Midbrain (tissue), 1 donor: ENCODE measurements around the gene PRR20A.
"Not testable (repeated sequence)": the region's sequence is repeated elsewhere in the genome, so short reads cannot be mapped to it uniquely, and the experiment has no call there.

Experiments
- DNase-seq: peaks from one replicate; lab custom pipeline; 2025; lab: John Stamatoyannopoulos, UW

The PRR20A gene

DNA sequence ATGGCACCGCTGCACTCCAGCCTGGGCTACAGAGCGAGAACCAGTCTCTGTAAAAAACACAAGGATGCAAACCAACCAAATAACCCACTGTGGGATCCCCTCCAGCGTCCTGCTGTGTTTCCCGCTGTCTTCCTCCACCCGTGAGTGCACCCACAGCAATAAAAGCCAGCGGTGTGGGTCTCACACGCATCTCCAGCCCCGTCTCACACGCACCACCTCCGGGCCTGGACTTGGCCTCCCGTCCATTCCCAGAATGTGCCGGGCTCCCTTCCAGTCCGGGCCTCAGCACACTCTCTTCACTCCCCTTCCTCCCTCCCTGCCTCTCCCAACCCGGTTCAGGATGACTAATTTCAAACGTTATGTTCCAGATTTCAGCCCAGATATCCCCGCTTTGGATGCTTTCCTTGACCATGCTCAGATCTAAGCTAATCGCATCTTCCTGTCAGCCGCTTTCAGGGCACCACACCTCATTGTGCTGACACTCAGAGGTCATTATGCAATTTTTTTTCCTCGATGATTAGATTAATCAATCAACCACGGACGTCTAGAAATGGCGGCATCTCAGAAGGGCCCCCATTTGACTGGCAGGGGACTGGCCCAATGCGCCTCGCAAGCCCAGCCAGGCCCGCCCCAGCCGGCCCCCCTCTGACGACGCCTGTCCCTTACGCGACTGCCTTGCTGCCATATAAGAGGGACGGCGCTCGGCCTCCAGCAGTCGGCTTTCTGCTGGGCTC, at the start of gene PRR20A:
Gene PRR20A (plus strand): TSS at position 684 of the 734 bp plus-strand sequence. CDS start 387 bp downstream, outside the sequence.
- not testable (repeated sequence) for DNase-seq

- DNase-seq, result no peak
Measured at GRCh38 chr13:57114945-57115344, 25.8 kb upstream of the PRR20A start.

- DNase-seq, result no peak
Measured at GRCh38 chr13:57123681-57124080, 17.0 kb upstream of the PRR20A start.

DNA sequence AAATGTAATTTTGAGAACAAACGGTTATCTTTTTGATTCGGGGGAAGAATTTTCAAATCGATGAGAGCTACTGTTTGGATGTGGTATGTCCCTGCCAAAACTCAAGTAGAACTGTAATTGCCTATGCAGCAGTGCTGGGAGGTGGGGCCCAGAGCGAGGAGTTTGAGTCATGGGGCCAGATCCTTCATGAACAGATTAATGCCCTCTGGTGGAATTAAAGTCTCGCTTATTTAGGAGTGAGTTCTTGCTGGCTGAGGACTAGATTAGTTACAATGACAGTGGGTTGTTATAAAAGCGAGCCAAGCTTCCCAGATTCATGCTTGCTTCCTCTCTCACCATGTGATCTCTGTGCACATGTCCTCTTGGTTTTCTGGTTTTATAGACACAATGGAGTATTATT, 11.8 kb upstream of the PRR20A start:
- no peak for DNase-seq

DNA sequence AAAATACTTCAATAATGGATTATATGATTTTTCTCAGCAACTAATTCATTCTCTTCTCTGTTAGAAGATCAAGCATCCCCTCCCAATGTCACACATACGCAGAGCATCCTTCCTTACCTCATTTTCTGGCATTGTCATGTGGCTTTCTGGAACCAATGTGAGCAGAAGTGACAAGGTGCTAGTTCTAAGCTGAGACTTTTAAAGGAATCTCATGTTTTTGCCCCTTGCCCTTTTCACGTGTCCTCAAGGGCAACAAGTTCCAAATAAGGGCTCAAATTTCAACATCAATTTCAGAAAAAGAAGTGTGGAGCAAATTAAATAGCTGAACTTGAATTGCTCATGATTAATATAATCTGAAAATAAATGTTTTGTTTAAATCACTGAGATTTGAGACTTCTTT, 4.6 kb upstream of the PRR20A start:
- DNase-seq, result no peak

- no peak for DNase-seq
Measured at GRCh38 chr13:57137585-57137984, 3.1 kb upstream of the PRR20A start.

DNA sequence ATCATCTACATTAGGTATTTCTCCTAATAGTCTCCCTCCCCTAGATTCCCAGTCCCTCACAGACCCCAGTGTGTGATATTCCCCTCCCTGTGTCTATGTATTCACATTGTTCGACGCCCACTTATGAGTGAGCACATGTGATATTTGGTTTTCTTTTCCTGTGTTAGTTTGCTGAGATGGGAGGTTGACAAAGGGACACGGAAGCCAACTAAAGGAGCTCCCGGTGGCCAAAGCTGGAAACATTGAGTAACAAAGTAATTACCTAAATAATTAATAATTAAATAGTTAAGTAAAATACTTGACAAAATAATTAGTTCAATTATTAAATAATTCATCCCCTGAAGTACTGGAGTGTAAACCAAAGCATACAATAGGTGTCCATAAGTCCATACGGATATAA, 1.7 kb upstream of the PRR20A start:
- no peak for DNase-seq

- DNase-seq, result not testable (repeated sequence)
Measured at GRCh38 chr13:57139781-57140180, 937 bp upstream of the PRR20A start.

DNA sequence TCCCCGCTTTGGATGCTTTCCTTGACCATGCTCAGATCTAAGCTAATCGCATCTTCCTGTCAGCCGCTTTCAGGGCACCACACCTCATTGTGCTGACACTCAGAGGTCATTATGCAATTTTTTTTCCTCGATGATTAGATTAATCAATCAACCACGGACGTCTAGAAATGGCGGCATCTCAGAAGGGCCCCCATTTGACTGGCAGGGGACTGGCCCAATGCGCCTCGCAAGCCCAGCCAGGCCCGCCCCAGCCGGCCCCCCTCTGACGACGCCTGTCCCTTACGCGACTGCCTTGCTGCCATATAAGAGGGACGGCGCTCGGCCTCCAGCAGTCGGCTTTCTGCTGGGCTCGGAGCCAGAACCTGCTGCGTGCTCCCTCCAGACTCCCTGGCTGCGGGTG, 6.5 kb downstream of the PRR20A start, which contains the start of gene PRR20B:
Gene PRR20B (plus strand): TSS at position 301 of the 400 bp plus-strand sequence. CDS start 387 bp downstream, outside the sequence.
- not testable (repeated sequence) for DNase-seq

DNA sequence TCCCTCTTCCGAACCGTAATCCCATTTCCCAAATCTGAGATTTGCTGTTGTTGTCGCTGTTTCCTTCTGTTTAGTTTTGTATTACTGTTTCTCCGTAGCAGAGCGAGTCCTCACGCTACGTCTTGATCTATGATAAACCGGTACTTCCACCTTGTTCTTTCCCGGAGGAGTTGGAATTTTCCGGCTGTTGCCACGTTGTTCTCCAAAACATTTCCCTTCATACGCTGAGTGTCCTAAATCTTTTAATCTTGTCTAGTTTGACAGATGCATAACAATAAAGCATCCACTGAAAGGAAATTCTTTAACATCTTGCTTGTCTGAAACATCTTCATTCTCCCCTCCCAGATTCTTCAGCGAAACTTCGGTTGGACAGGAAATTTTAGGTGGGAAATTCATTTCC, 7.4 kb downstream of the PRR20A start:
- DNase-seq, result not testable (repeated sequence)

DNA sequence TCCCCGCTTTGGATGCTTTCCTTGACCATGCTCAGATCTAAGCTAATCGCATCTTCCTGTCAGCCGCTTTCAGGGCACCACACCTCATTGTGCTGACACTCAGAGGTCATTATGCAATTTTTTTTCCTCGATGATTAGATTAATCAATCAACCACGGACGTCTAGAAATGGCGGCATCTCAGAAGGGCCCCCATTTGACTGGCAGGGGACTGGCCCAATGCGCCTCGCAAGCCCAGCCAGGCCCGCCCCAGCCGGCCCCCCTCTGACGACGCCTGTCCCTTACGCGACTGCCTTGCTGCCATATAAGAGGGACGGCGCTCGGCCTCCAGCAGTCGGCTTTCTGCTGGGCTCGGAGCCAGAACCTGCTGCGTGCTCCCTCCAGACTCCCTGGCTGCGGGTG, 13.0 kb downstream of the PRR20A start, which contains the start of gene PRR20C:
Gene PRR20C (plus strand): TSS at position 301 of the 400 bp plus-strand sequence. CDS start 387 bp downstream, outside the sequence.
- DNase-seq, result not testable (repeated sequence)

DNA sequence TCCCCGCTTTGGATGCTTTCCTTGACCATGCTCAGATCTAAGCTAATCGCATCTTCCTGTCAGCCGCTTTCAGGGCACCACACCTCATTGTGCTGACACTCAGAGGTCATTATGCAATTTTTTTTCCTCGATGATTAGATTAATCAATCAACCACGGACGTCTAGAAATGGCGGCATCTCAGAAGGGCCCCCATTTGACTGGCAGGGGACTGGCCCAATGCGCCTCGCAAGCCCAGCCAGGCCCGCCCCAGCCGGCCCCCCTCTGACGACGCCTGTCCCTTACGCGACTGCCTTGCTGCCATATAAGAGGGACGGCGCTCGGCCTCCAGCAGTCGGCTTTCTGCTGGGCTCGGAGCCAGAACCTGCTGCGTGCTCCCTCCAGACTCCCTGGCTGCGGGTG, 19.6 kb downstream of the PRR20A start, which contains the start of gene PRR20D:
Gene PRR20D (plus strand): TSS at position 301 of the 400 bp plus-strand sequence. CDS start 387 bp downstream, outside the sequence.
- DNase-seq, result not testable (repeated sequence)

DNA sequence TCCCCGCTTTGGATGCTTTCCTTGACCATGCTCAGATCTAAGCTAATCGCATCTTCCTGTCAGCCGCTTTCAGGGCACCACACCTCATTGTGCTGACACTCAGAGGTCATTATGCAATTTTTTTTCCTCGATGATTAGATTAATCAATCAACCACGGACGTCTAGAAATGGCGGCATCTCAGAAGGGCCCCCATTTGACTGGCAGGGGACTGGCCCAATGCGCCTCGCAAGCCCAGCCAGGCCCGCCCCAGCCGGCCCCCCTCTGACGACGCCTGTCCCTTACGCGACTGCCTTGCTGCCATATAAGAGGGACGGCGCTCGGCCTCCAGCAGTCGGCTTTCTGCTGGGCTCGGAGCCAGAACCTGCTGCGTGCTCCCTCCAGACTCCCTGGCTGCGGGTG, 26.2 kb downstream of the PRR20A start, which contains the start of gene PRR20E:
Gene PRR20E (plus strand): TSS at position 301 of the 400 bp plus-strand sequence. CDS start 387 bp downstream, outside the sequence.
- not testable (repeated sequence) for DNase-seq

- no peak for DNase-seq
Measured at GRCh38 chr13:57191667-57192066, 50.9 kb downstream of the PRR20A start.
